Liver (tissue), 9 donors: ENCODE data around the gene LRRC49. TPM values are rescaled to one million over a fixed set of nuclear protein-coding genes. Genes with fewer than 3 reads are reported as not detected.
"Not testable (repeated sequence)": the region's sequence is repeated elsewhere in the genome, so short reads cannot be mapped to it uniquely, and the experiment has no call there.

Experiments used
- DNase-seq: peaks from one replicate; pipeline ENCODE4 v3.0.0-alpha.2; 2017; ENCODE audit warnings: low spot score
- H3K27ac ChIP-seq, 2 donors: one replicate each; pipeline ENCODE4 v1.7.0; 2013; ENCODE audit warnings: inconsistent platforms in 2 of 2, low read length in 2 of 2, control low read depth in 1 of 2, low read depth in 1 of 2, mild to moderate bottlenecking in 1 of 2
- H3K27me3 ChIP-seq, 4 donors: one replicate each; pipeline versions ENCODE4 v1.6.1 to v1.7.0; 2013; ENCODE audit warnings: low read length in 3 of 4, inconsistent platforms in 1 of 4, mild to moderate bottlenecking in 1 of 4, moderate library complexity in 1 of 4; ENCODE audit not compliant: control insufficient read depth in 4 of 4, insufficient read depth in 4 of 4
- H3K36me3 ChIP-seq, 4 donors: one replicate each; pipeline versions ENCODE4 v1.6.1 to v1.7.0; 2013; ENCODE audit warnings: low read length in 3 of 4, mild to moderate bottlenecking in 3 of 4, low read depth in 1 of 4, moderate library complexity in 1 of 4; ENCODE audit not compliant: control insufficient read depth in 4 of 4, insufficient read depth in 3 of 4
- H3K4me1 ChIP-seq, 4 donors: one replicate each; pipeline versions ENCODE4 v1.6.1 to v1.7.0; 2013; ENCODE audit warnings: low read length in 3 of 4, mild to moderate bottlenecking in 3 of 4, moderate library complexity in 1 of 4; ENCODE audit not compliant: control insufficient read depth in 4 of 4, insufficient read depth in 4 of 4
- H3K4me3 ChIP-seq, 3 donors: one replicate each; pipeline versions ENCODE4 v1.6.1 to v1.7.0; 2013; ENCODE audit warnings: low read length in 3 of 3, control low read depth in 1 of 3, low read depth in 1 of 3, mild to moderate bottlenecking in 1 of 3
- H3K9ac ChIP-seq, 2 donors: one replicate each; pipeline ENCODE4 v1.7.0; 2013; ENCODE audit warnings: low read length in 2 of 2, mild to moderate bottlenecking in 2 of 2, moderate library complexity in 2 of 2, control low read depth in 1 of 2, low read depth in 1 of 2
- H3K9me3 ChIP-seq, 4 donors: one replicate each; pipeline versions ENCODE4 v1.6.1 to v1.7.0; 2013; ENCODE audit warnings: low read length in 3 of 4; ENCODE audit not compliant: control insufficient read depth in 4 of 4
- ATF3 ChIP-seq: IDR thresholded peaks from 2 replicates; pipeline ENCODE4 v1.6.1; 2016; ENCODE audit warnings: antibody characterized with exemption
- CTCF ChIP-seq: fragments of 150-350 bp; IDR thresholded peaks from 2 replicates; pipeline ENCODE4 v1.5.1; 2017; ENCODE audit warnings: improper control_type of control experiment, low read depth, low read length; ENCODE audit not compliant: missing input control
- EGR1 ChIP-seq, 2 donors: IDR thresholded peaks; 2 replicates each; pipeline ENCODE4 v1.6.1; 2016 to 2018; ENCODE audit warnings: antibody characterized with exemption in 2 of 2, low read depth in 2 of 2
- FOXA1 ChIP-seq: IDR thresholded peaks from 2 replicates; pipeline ENCODE4 v1.6.1; 2016; ENCODE audit warnings: antibody characterized with exemption
- FOXA2 ChIP-seq: IDR thresholded peaks from 2 replicates; pipeline ENCODE4 v1.6.1; 2016; ENCODE audit warnings: antibody characterized with exemption
- GABPA ChIP-seq, 2 donors: IDR thresholded peaks in 1 of 2; conservative IDR thresholded peaks in 1 of 2; 2 replicates each; pipeline ENCODE4 v1.6.1; 2016; ENCODE audit warnings: antibody characterized with exemption in 2 of 2, mild to moderate bottlenecking in 1 of 2, moderate library complexity in 1 of 2
- HNF4A ChIP-seq, 2 donors: conservative IDR thresholded peaks; 2 replicates each; pipeline ENCODE4 v1.6.1; 2016; ENCODE audit warnings: antibody characterized with exemption in 2 of 2, mild to moderate bottlenecking in 2 of 2
- HNF4G ChIP-seq: IDR thresholded peaks from 2 replicates; pipeline ENCODE4 v1.6.1; 2016; ENCODE audit warnings: antibody characterized with exemption
- JUND ChIP-seq, 2 donors: IDR thresholded peaks; 2 replicates each; pipeline ENCODE4 v1.6.1; 2016; ENCODE audit warnings: antibody characterized with exemption in 2 of 2
- RAD21 ChIP-seq, 2 donors: IDR thresholded peaks; 2 replicates each; pipeline ENCODE4 v1.6.1; 2016; ENCODE audit warnings: antibody characterized with exemption in 2 of 2, mild to moderate bottlenecking in 2 of 2
- REST ChIP-seq: IDR thresholded peaks from 2 replicates; pipeline ENCODE4 v1.6.1; 2016; ENCODE audit warnings: antibody characterized with exemption, mild to moderate bottlenecking
- RXRA ChIP-seq, 2 donors: IDR thresholded peaks; 2 replicates each; pipeline ENCODE4 v1.6.1; 2017 to 2018; ENCODE audit warnings: antibody characterized with exemption in 2 of 2, mild to moderate bottlenecking in 1 of 2
- SP1 ChIP-seq: IDR thresholded peaks from 2 replicates; pipeline ENCODE4 v1.6.1; 2018; ENCODE audit warnings: antibody characterized with exemption, mild to moderate bottlenecking
- YY1 ChIP-seq: IDR thresholded peaks from 2 replicates; pipeline ENCODE4 v1.6.1; 2016; ENCODE audit warnings: antibody characterized with exemption, mild to moderate bottlenecking
- WGBS: extraction: QIAGEN DNeasy Blood & Tissue Kit; methylation state at CpG from one replicate; pipeline ENCODE4 v1.1.7; 2013; 5-methylcytosine and 5-hydroxymethylcytosine counted together
- polyA plus RNA-seq, 2 donors: library from polyadenylated mRNA; stranded (reverse) in 1 of 2; unstranded in 1 of 2; fragments of 200-250 nt in 1 of 2; fragments of >200 nt in 1 of 2; fragmentation: Nextera tagmentation in 1 of 2; extraction: Ambion mirVana in 1 of 2; gene quantifications; one replicate each; pipeline versions ENCODE4 v1.2.1 to v1.2.3, GENCODE V29; 2013 to 2015
- total RNA-seq, 2 donors: library from RNA; depleted of rRNA; stranded (reverse); fragments of >200 nt; gene quantifications; one replicate each; pipeline ENCODE4 v1.2.3, GENCODE V29; 2014
- donor health status: healthy.
- donor health status: healthy.
- donor health status: healthy.
- donor health status: healthy.
- donor health status: healthy.

Gene LRRC49
- total and polyA plus RNA-seq, 4 donors, result 0.20 to 1.1 (median 0.31) TPM

GRCh38 chr15:70936326-70936725 lies 43.7 kb downstream of the LRRC49 start:
- Histone ChIP-seq H3K4me1 (no peaks in the 10 kb centered on the region), H3K27ac (no peak overlapping the region), H3K9me3 (no peaks in the 10 kb centered on the region), H3K4me3 (no peak overlapping the region), H3K9ac (no peak overlapping the region), H3K27me3 (no peaks in the 10 kb centered on the region), H3K36me3 (no peaks in the 10 kb centered on the region)
- TF ChIP-seq SP1 (no peak), HNF4G (no peak), HNF4A (conservative IDR thresholded peaks at IDR 0.05) (no peak), FOXA1 (no peak), FOXA2 (no peak), RAD21 (IDR thresholded peaks at IDR 0.05) (no peak), ATF3 (no peak), JUND (IDR thresholded peaks at IDR 0.05) (no peak), YY1 (no peak), CTCF (no peak), EGR1 (IDR thresholded peaks at IDR 0.05; ENCODE audit: low read depth in 2 of 2) (no peak)
- 70% methylated on average over 4 of the region's 4 CpGs for WGBS
- no peak for DNase-seq

GRCh38 chr15:70943285-70943684 lies 50.7 kb downstream of the LRRC49 start:
- WGBS, result 79% methylated on average over 2 of the region's 2 CpGs
- DNase-seq, H3K27ac ChIP-seq, H3K4me1 ChIP-seq, H3K27me3 ChIP-seq, H3K4me3 ChIP-seq, H3K9me3 ChIP-seq, H3K36me3 ChIP-seq, H3K9ac ChIP-seq: not testable (repeated sequence)

- no peak for DNase-seq
- Histone ChIP-seq H3K9ac (no peak overlapping the region), H3K4me3 (no peak overlapping the region), H3K36me3 (no peaks in the 10 kb centered on the region), H3K27ac (no peak overlapping the region), H3K27me3 (no peaks in the 10 kb centered on the region), H3K9me3 (peaks cover 0 to 10% (median 2%) of the 10 kb centered on the region in 4 donors), H3K4me1 (no peaks in the 10 kb centered on the region)
- WGBS, result 67% methylated on average over 7 of the region's 7 CpGs
- no peak for TF ChIP-seq FOXA1
- no peak for TF ChIP-seq EGR1 (IDR thresholded peaks at IDR 0.05; ENCODE audit: low read depth in 2 of 2)
- no peak for TF ChIP-seq REST
- no peak for TF ChIP-seq GABPA (IDR thresholded peaks at IDR 0.05 in 1 of 2, conservative IDR thresholded peaks at IDR 0.05 in 1 of 2)
- no peak for TF ChIP-seq YY1
- no peak for TF ChIP-seq RXRA (IDR thresholded peaks at IDR 0.05)
- no peak for TF ChIP-seq CTCF
Measured at GRCh38 chr15:70947351-70948335, 55.0 kb downstream of the LRRC49 start.
